Panc1 (cell line): ENCODE results near the gene ADAD2. TPM values are rescaled to one million over a fixed set of nuclear protein-coding genes. Genes with fewer than 3 reads are reported as not detected.

Source experiments
- ATAC-seq: fragments of 200-7000 bp; cut with Tn5 transposase; 2 replicates; pipeline ENCODE4 v1.9.1; 2020; ENCODE audit warnings: mild to moderate bottlenecking, moderate library complexity
- Bru-seq: library from RNA; stranded (reverse); fragments of 400-500 nt; gene quantifications from one replicate; lab custom pipeline; 2021; lab: Mats Ljungman, UMichigan
- BruChase-seq, 2 experiments: library from RNA; stranded (reverse); fragments of 400-500 nt; gene quantifications; one replicate each; lab custom pipeline; 2021; lab: Mats Ljungman, UMichigan
- BruUV-seq: library from RNA; stranded (reverse); fragments of 400-500 nt; replicated peaks from 2 replicates; lab custom pipeline; 2021; lab: Mats Ljungman, UMichigan
- CTCF ChIA-PET: fragments of 300-600 bp; sonication (Branson Sonifier 250); formaldehyde crosslinking; loops from one replicate; lab custom pipeline; 2022; ENCODE audit warnings: antibody characterized with exemption; lab: Charles Lee
- POLR2A ChIA-PET: fragments of 300-600 bp; sonication (Branson Sonifier 250); formaldehyde crosslinking; loops from one replicate; lab custom pipeline; 2022; ENCODE audit warnings: antibody characterized with exemption; lab: Charles Lee
- DNase-seq: peaks from one replicate; pipeline ENCODE4 v3.0.0-alpha.2; 2010; ENCODE audit warnings: low read depth, low spot score
- H3K27ac ChIP-seq: 2 replicates; pipeline ENCODE4 v1.5.1; 2011; ENCODE audit warnings: mild to moderate bottlenecking, low read length, inconsistent platforms
- H3K27me3 ChIP-seq: fragments of 200-500 bp; sonication (Bioruptor generic); 2 replicates; pipeline ENCODE4 v1.6.0; 2014; ENCODE audit warnings: low read length, inconsistent platforms; ENCODE audit not compliant: control insufficient read depth, insufficient read depth
- H3K36me3 ChIP-seq: fragments of 200-500 bp; sonication (Bioruptor generic); 2 replicates; pipeline ENCODE4 v1.5.1; 2014; ENCODE audit warnings: inconsistent platforms, mild to moderate bottlenecking, low read length, moderate library complexity; ENCODE audit not compliant: control insufficient read depth, insufficient read depth
- H3K4me1 ChIP-seq: 2 replicates; pipeline ENCODE4 v1.5.1; 2011; ENCODE audit warnings: inconsistent platforms, mild to moderate bottlenecking, low read length, moderate library complexity; ENCODE audit not compliant: control insufficient read depth, insufficient read depth
- H3K4me3 ChIP-seq, 2 experiments: 2 replicates each; pipeline ENCODE4 v1.5.1; 2011 to 2012; ENCODE audit warnings: low read depth in 2 of 2, low read length in 2 of 2, mild to moderate bottlenecking in 2 of 2, inconsistent platforms in 1 of 2, moderate library complexity in 1 of 2
- H3K9me3 ChIP-seq: fragments of 200-500 bp; sonication (Bioruptor generic); 2 replicates; pipeline ENCODE4 v1.5.1; 2014; ENCODE audit warnings: low read depth, mild to moderate bottlenecking, inconsistent platforms, low read length, moderate library complexity; ENCODE audit not compliant: control insufficient read depth, insufficient read depth
- CTCF ChIP-seq: fragments of 450-650 bp; IDR thresholded peaks from 2 replicates; pipeline ENCODE4 v1.5.1; 2017; ENCODE audit warnings: mild to moderate bottlenecking
- POLR2AphosphoS5 ChIP-seq: IDR thresholded peaks from 2 replicates; pipeline ENCODE4 v1.6.1; 2012; ENCODE audit warnings: mild to moderate bottlenecking, low read depth, low read length, moderate library complexity
- REST ChIP-seq, 2 experiments: IDR thresholded peaks; 2 replicates each; pipeline ENCODE4 v1.6.1; 2011 to 2012; ENCODE audit warnings: low read depth in 2 of 2, control low read depth in 1 of 2, low read length in 1 of 2, mild to moderate bottlenecking in 1 of 2, moderate library complexity in 1 of 2; ENCODE audit not compliant: insufficient read depth in 1 of 2
- SIN3A ChIP-seq: IDR thresholded peaks from 2 replicates; pipeline ENCODE4 v1.6.1; 2012; ENCODE audit warnings: low read depth, mild to moderate bottlenecking, low read length, moderate library complexity, borderline replicate concordance; ENCODE audit not compliant: insufficient read depth
- TCF7L2 ChIP-seq: IDR thresholded peaks from 2 replicates; pipeline ENCODE4 v1.6.1; 2011; ENCODE audit warnings: mild to moderate bottlenecking, low read depth, low read length, inconsistent platforms
- in situ Hi-C: cut with HindIII; loops from 2 replicates; pipeline ENCODE4 v1.10.0; 2016; ENCODE audit warnings: low sequenced_read_pairs, low pct_unique_long_range_greater_than_20kb
- intact Hi-C: fragments of 100-400 bp; cut with micrococcal nuclease; formaldehyde crosslinking; loops from one replicate; pipeline ENCODE4 v1.10.0; 2022; ENCODE audit not compliant: unreplicated experiment
- long read RNA-seq: library from polyadenylated mRNA; unstranded; transcript quantifications from one replicate; pipeline ENCODE4 v2.0.0, GENCODE V29; 2021; ENCODE audit not compliant: unreplicated experiment
- polyA plus RNA-seq: library from polyadenylated mRNA; unstranded; fragments of >200 nt; gene quantifications from one replicate; pipeline ENCODE4 v1.2.1, GENCODE V29; 2012; ENCODE audit warnings: missing spikeins; ENCODE audit not compliant: insufficient read length
- total RNA-seq: library from RNA; stranded (reverse); gene quantifications from one replicate; pipeline ENCODE4 v1.2.1, GENCODE V29; 2021; ENCODE audit not compliant: unreplicated experiment

The ADAD2 gene
- total RNA-seq, result not detected
- not detected for polyA plus RNA-seq
- not detected for Bru-seq, nascent RNA
- BruChase-seq, experiment 1, labeled RNA remaining after a 2-hour chase, result not detected
- not detected for BruChase-seq, experiment 2, labeled RNA remaining after a 6-hour chase
- long read RNA-seq, result 0 reads

- no peaks in the 10 kb centered on the region for H3K27me3 ChIP-seq
- no peak within 1 kb of the TSS for H3K4me3 ChIP-seq
- peaks cover 4% of the 10 kb centered on the region; the same call in 1 of the 2 replicates for H3K36me3 ChIP-seq
- intact Hi-C loops (no loop called here), in situ Hi-C loops (no loop called here)
- H3K27ac ChIP-seq, result no peak within 1 kb of the TSS
- DNase-seq (no peak), ATAC-seq (no peak)
- H3K4me1 ChIP-seq, result no peaks in the 10 kb centered on the region
- no peaks in the 10 kb centered on the region for H3K9me3 ChIP-seq
- no TSS peak for BruUV-seq
- TF ChIP-seq TCF7L2, result no peak
- no peak for TF ChIP-seq POLR2AphosphoS5
- TF ChIP-seq SIN3A, result no peak
- no peak for TF ChIP-seq CTCF
- no peak for TF ChIP-seq REST (IDR thresholded peaks at IDR 0.05; ENCODE audit: insufficient read depth in 1 of 2, low read depth in 2 of 2, low read length in 1 of 2)
- CTCF ChIA-PET, result no interaction called here
- POLR2A ChIA-PET, result no interaction called here
Measured at GRCh38 chr16:84190731-84191388, at the start of gene ADAD2. Gene ADAD2, plus strand, starts transcription at chr16:84191157. Its CDS starts 74 bp downstream, at chr16:84191231.

- BruUV-seq, result TSS peak; percentile 72
- peaks cover 5% of the 10 kb centered on the region; the same call in 1 of the 2 replicates for H3K36me3 ChIP-seq
- intact Hi-C loops, result no loop called here
- no peaks in the 10 kb centered on the region; the same call in 1 of the 2 replicates for H3K4me1 ChIP-seq
- POLR2A ChIA-PET, result no interaction called here
- no peak for TF ChIP-seq POLR2AphosphoS5
- no peak for TF ChIP-seq TCF7L2
- no peak for TF ChIP-seq CTCF
- no peak for TF ChIP-seq SIN3A
- no peak for TF ChIP-seq REST (IDR thresholded peaks at IDR 0.05; ENCODE audit: insufficient read depth in 1 of 2, low read depth in 2 of 2, low read length in 1 of 2)
- in situ Hi-C loops, result no loop called here
- H3K9me3 ChIP-seq, result no peaks in the 10 kb centered on the region
- DNase-seq, result no peak
- no peak overlapping the region for H3K27ac ChIP-seq
- no peak for ATAC-seq
- H3K4me3 ChIP-seq, result no peak overlapping the region
- H3K27me3 ChIP-seq, result no peaks in the 10 kb centered on the region
- CTCF ChIA-PET, result no interaction called here
Measured at GRCh38 chr16:84143081-84143480, 47.9 kb upstream of the ADAD2 start.
